Neural progenitor cell (in vitro differentiated cells): ENCODE data around the gene TTLL12. TPM values are rescaled to one million over a fixed set of nuclear protein-coding genes. Genes with fewer than 3 reads are reported as not detected.

Source experiments
- DNase-seq: peaks from one replicate; pipeline ENCODE4 v3.0.0-alpha.2; 2016; ENCODE audit warnings: low spot score
- H2AFZ ChIP-seq: fragments of 200-600 bp; sonication (generic); replicated peaks from 2 replicates; pipeline ENCODE4 v1.6.1; 2016; ENCODE audit warnings: antibody characterized with exemption
- H3F3A ChIP-seq: fragments of 200-600 bp; sonication (generic); 2 replicates; pipeline ENCODE4 v1.6.1; 2016; ENCODE audit warnings: antibody characterized with exemption, low read depth
- H3K27ac ChIP-seq: fragments of 200-600 bp; sonication (generic); 2 replicates; pipeline ENCODE4 v1.5.1; 2016; ENCODE audit warnings: mild to moderate bottlenecking
- H3K27me3 ChIP-seq: fragments of 200-600 bp; sonication (generic); 2 replicates; pipeline ENCODE4 v1.6.1; 2016; ENCODE audit warnings: mild to moderate bottlenecking, moderate library complexity
- H3K36me3 ChIP-seq: fragments of 200-600 bp; sonication (generic); 2 replicates; pipeline ENCODE4 v1.5.1; 2016
- H3K4me1 ChIP-seq: fragments of 200-600 bp; sonication (generic); 2 replicates; pipeline ENCODE4 v1.6.1; 2016; ENCODE audit warnings: mixed run types
- H3K4me2 ChIP-seq: fragments of 200-600 bp; sonication (generic); 2 replicates; pipeline ENCODE4 v1.6.1; 2016
- H3K4me3 ChIP-seq: fragments of 200-600 bp; sonication (generic); 2 replicates; pipeline ENCODE4 v1.5.1; 2016
- H3K79me2 ChIP-seq: fragments of 200-600 bp; sonication (generic); 2 replicates; pipeline ENCODE4 v1.6.1; 2016; ENCODE audit warnings: low read depth
- H3K9ac ChIP-seq: fragments of 200-600 bp; sonication (generic); 2 replicates; pipeline ENCODE4 v1.6.1; 2016
- H3K9me3 ChIP-seq: fragments of 200-600 bp; sonication (generic); 2 replicates; pipeline ENCODE4 v1.5.1; 2016; ENCODE audit warnings: low read depth
- H4K20me1 ChIP-seq: fragments of 200-600 bp; sonication (generic); 2 replicates; pipeline ENCODE4 v1.6.1; 2016; ENCODE audit warnings: low read depth
- H3K27ac Mint-ChIP-seq: 3 replicates; pipeline ENCODE4 v1.8.0; 2021; ENCODE audit warnings: mixed read lengths
- H3K27me3 Mint-ChIP-seq: 2 replicates; pipeline ENCODE4 v1.8.0; 2022; ENCODE audit warnings: low read depth, mild to moderate bottlenecking, inconsistent platforms, moderate library complexity, mixed read lengths; ENCODE audit not compliant: insufficient read depth
- H3K36me3 Mint-ChIP-seq: 3 replicates; pipeline ENCODE4 v1.8.0; 2021; ENCODE audit warnings: mixed read lengths
- H3K4me1 Mint-ChIP-seq: 3 replicates; pipeline ENCODE4 v1.8.0; 2021; ENCODE audit warnings: mixed read lengths
- H3K4me3 Mint-ChIP-seq: 3 replicates; pipeline ENCODE4 v1.8.0; 2021; ENCODE audit warnings: mild to moderate bottlenecking, moderate library complexity, mixed read lengths
- H3K9me3 Mint-ChIP-seq: 3 replicates; pipeline ENCODE4 v1.8.0; 2020; ENCODE audit warnings: mixed read lengths
- CTCF ChIP-seq: fragments of 200-600 bp; sonication (generic); IDR thresholded peaks from 2 replicates; pipeline ENCODE4 v1.5.1; 2017; ENCODE audit warnings: antibody characterized with exemption, mild to moderate bottlenecking
- EZH2 ChIP-seq: fragments of 200-600 bp; sonication (generic); IDR thresholded peaks from 2 replicates; pipeline ENCODE4 v1.6.1; 2017; ENCODE audit warnings: antibody characterized with exemption, mild to moderate bottlenecking, moderate library complexity
- EZH2phosphoT487 ChIP-seq: fragments of 200-600 bp; sonication (generic); IDR thresholded peaks from 2 replicates; pipeline ENCODE4 v1.6.1; 2017; ENCODE audit warnings: antibody characterized with exemption
- total RNA-seq: library from RNA; depleted of rRNA; stranded (reverse); fragments of >200 nt; gene quantifications from 2 replicates; pipeline ENCODE4 v1.2.3, GENCODE V29; 2015; ENCODE audit warnings: low replicate concordance

TTLL12 gene
- total RNA-seq, 1 donor from 2014 or later: 27.8 TPM

GRCh38 chr22:43183496-43184277 is 3.2 kb downstream of the TTLL12 start:
- no peak overlapping the region for H2AFZ ChIP-seq
- Mint-ChIP-seq H3K27me3 (no peaks in the 10 kb centered on the region), H3K27ac (no peak overlapping the region), H3K9me3 (no peaks in the 10 kb centered on the region), H3K36me3 (peaks cover 11% of the 10 kb centered on the region), H3K4me3 (peak overlapping the region; percentile 74), H3K4me1 (peaks cover 24% of the 10 kb centered on the region)
- H3K79me2 ChIP-seq: peaks cover 31% of the 10 kb centered on the region
- H3K9ac ChIP-seq: no peak overlapping the region
- H3K9me3 ChIP-seq: no peaks in the 10 kb centered on the region
- H3K27me3 ChIP-seq: no peaks in the 10 kb centered on the region
- DNase-seq: no peak
- no peak overlapping the region for H3K27ac ChIP-seq
- H3K4me3 ChIP-seq: no peak overlapping the region
- peaks cover 7% of the 10 kb centered on the region for H3K4me1 ChIP-seq
- no peak for TF ChIP-seq CTCF
- no peak for TF ChIP-seq EZH2
- TF ChIP-seq EZH2phosphoT487: no peak
- H4K20me1 ChIP-seq: peaks cover 35% of the 10 kb centered on the region
- H3K36me3 ChIP-seq: no peaks in the 10 kb centered on the region
- peaks cover 12% of the 10 kb centered on the region for H3F3A ChIP-seq
- H3K4me2 ChIP-seq: no peak overlapping the region

- H2AFZ ChIP-seq: no peak overlapping the region
- no peak overlapping the region for H3K9ac ChIP-seq
- peaks cover 19% of the 10 kb centered on the region for H3K4me1 Mint-ChIP-seq
- H4K20me1 ChIP-seq: peaks cover 35% of the 10 kb centered on the region
- TF ChIP-seq EZH2 (no peak), EZH2phosphoT487 (no peak), CTCF (no peak)
- no peak overlapping the region for H3K4me2 ChIP-seq
- H3K27me3 Mint-ChIP-seq: no peaks in the 10 kb centered on the region
- H3K9me3 ChIP-seq: no peaks in the 10 kb centered on the region
- H3K4me1 ChIP-seq: peaks cover 7% of the 10 kb centered on the region
- DNase-seq: no peak
- no peak overlapping the region for H3K27ac ChIP-seq
- H3K4me3 Mint-ChIP-seq: no peak overlapping the region
- no peaks in the 10 kb centered on the region for H3K9me3 Mint-ChIP-seq
- peaks cover 13% of the 10 kb centered on the region for H3K36me3 Mint-ChIP-seq
- no peak overlapping the region for H3K4me3 ChIP-seq
- no peaks in the 10 kb centered on the region for H3K36me3 ChIP-seq
- peaks cover 2% of the 10 kb centered on the region for H3F3A ChIP-seq
- no peaks in the 10 kb centered on the region for H3K27me3 ChIP-seq
- no peak overlapping the region for H3K27ac Mint-ChIP-seq
- H3K79me2 ChIP-seq: peaks cover 31% of the 10 kb centered on the region
Measured at GRCh38 chr22:43182726-43183125, 4.2 kb downstream of the TTLL12 start.

DNA sequence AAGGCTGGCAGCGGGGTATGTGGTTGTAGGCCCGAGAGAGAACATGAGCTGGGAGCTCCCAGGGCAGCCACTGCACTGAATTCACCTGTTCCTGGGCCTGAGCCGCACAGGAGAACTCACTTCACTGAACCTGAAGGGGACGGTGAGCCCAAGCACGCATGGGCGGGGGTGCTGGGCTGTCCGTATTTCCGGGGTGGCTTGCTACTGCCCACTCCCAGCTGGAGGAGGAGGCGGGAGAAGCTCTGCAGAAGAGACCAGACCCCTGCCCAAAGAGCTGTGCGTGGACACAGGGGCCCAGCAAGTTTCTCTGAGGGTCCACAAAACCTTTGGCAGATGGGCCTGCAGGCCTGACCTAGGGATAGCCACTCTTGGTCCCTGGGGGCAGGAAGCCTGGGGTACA is 4.8 kb downstream of the TTLL12 start:
- TF ChIP-seq CTCF: no peak
- no peak for DNase-seq
- H3K27me3 ChIP-seq: no peaks in the 10 kb centered on the region

More for the DNA sequence above, 4.8 kb downstream of the TTLL12 start:
- peaks cover 7% of the 10 kb centered on the region for H3K4me1 ChIP-seq
- no peaks in the 10 kb centered on the region for H3K9me3 Mint-ChIP-seq
- no peaks in the 10 kb centered on the region for H3K36me3 ChIP-seq
- no peak overlapping the region for H3K4me2 ChIP-seq
- peaks cover 35% of the 10 kb centered on the region for H4K20me1 ChIP-seq
- peaks cover 31% of the 10 kb centered on the region for H3K79me2 ChIP-seq
- H2AFZ ChIP-seq: no peak overlapping the region
- H3F3A ChIP-seq: no peaks in the 10 kb centered on the region
- no peak overlapping the region for H3K4me3 ChIP-seq
- no peak overlapping the region for H3K4me3 Mint-ChIP-seq
- no peak overlapping the region for H3K27ac ChIP-seq
- H3K9me3 ChIP-seq: no peaks in the 10 kb centered on the region
- H3K9ac ChIP-seq: no peak overlapping the region
- no peak overlapping the region for H3K27ac Mint-ChIP-seq
- no peaks in the 10 kb centered on the region for H3K27me3 Mint-ChIP-seq
- H3K4me1 Mint-ChIP-seq: peaks cover 19% of the 10 kb centered on the region
- peaks cover 13% of the 10 kb centered on the region for H3K36me3 Mint-ChIP-seq
